ENCODE data around the gene HSD17B1. TPM values are rescaled to one million over a fixed set of nuclear protein-coding genes. Genes with fewer than 3 reads are reported as not detected.
"Not testable (repeated sequence)": the region's sequence is repeated elsewhere in the genome, so short reads cannot be mapped to it uniquely, and the experiment has no call there.

HSD17B1 gene, protein sequence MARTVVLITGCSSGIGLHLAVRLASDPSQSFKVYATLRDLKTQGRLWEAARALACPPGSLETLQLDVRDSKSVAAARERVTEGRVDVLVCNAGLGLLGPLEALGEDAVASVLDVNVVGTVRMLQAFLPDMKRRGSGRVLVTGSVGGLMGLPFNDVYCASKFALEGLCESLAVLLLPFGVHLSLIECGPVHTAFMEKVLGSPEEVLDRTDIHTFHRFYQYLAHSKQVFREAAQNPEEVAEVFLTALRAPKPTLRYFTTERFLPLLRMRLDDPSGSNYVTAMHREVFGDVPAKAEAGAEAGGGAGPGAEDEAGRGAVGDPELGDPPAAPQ
- total RNA-seq: 1 to 10 TPM in 1 of 2 donors, under 1 TPM in 1; 0.90 to 1.2 TPM
- 0.35 to 0.68 reads per million in 2 donors for total RNA-seq

- H3K9me3 ChIP-seq (ENCODE audit: control insufficient read depth, low read length, poor library complexity, severe bottlenecking); H3K36me3 Mint-ChIP-seq (ENCODE audit: low read depth); H3K27me3 Mint-ChIP-seq; DNase-seq; ATAC-seq: not testable (repeated sequence)
- Mint-ChIP-seq H3K4me3 (peak within 1 kb of the TSS; percentile 93), H3K27ac (peak within 1 kb of the TSS; percentile 89), H3K4me1 (peaks cover 22% of the 10 kb centered on the region)
Observed at GRCh38 chr17:42552736-42553135, at the start of gene HSD17B1. Gene HSD17B1, plus strand, starts transcription at chr17:42552923. Its CDS starts 11 bp downstream, at chr17:42552934.

DNA sequence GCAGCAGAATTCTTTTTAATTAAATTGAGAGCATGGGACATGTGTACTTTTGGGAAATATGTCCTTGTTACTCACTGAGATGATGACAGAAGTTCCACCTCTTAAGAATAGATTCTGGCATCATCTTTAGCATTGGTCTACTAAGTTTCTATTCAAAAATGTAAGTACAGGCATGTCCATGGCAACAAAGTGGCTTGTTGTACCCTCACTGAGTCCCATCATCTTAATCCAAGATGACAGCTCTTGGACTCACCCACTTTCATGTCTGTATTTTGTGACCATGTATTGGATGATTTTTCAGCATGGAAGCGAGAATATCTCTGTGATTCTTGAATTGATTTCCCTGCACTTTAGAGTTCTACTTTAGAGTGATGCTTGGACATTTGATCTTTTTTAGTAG is 49.8 kb upstream of the HSD17B1 start:
- peaks cover 8% of the 10 kb centered on the region for H3K36me3 Mint-ChIP-seq (ENCODE audit: low read depth)
- DNase-seq (no peak), ATAC-seq (no peak)
- H3K9me3 ChIP-seq (ENCODE audit: control insufficient read depth, low read length, poor library complexity, severe bottlenecking): no peaks in the 10 kb centered on the region
- H3K27ac Mint-ChIP-seq: no peak overlapping the region
- H3K4me3 Mint-ChIP-seq: no peak overlapping the region
- H3K27me3 Mint-ChIP-seq: no peaks in the 10 kb centered on the region
- peaks cover 2% of the 10 kb centered on the region for H3K4me1 Mint-ChIP-seq

DNA sequence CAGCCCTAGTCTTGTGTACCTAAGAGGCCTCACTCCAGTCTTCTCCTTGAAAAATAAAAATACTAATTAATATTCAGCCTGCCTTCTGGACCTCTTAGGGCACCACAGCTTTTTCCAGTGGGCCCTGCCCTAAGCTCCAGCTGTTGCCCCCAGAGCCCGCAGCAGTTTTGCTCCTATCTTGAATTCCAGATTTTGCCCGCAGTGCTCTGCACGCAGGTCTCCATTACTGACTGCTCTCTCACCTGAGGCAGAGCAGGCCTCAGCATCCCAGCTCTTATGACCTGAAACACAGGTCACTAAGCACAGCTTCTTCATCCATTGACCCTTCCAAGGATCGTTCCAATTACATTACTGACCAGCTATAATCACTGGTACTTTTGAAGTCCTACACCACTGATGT is 45.1 kb upstream of the HSD17B1 start:
- Mint-ChIP-seq H3K27ac (no peak overlapping the region), H3K27me3 (peaks cover 6% of the 10 kb centered on the region), H3K4me3 (no peak overlapping the region), H3K36me3 (ENCODE audit: low read depth) (peaks cover 20% of the 10 kb centered on the region), H3K4me1 (peaks cover 12% of the 10 kb centered on the region)
- H3K9me3 ChIP-seq (ENCODE audit: control insufficient read depth, low read length, poor library complexity, severe bottlenecking): no peaks in the 10 kb centered on the region
- no peak for ATAC-seq
- no peak for DNase-seq

DNA sequence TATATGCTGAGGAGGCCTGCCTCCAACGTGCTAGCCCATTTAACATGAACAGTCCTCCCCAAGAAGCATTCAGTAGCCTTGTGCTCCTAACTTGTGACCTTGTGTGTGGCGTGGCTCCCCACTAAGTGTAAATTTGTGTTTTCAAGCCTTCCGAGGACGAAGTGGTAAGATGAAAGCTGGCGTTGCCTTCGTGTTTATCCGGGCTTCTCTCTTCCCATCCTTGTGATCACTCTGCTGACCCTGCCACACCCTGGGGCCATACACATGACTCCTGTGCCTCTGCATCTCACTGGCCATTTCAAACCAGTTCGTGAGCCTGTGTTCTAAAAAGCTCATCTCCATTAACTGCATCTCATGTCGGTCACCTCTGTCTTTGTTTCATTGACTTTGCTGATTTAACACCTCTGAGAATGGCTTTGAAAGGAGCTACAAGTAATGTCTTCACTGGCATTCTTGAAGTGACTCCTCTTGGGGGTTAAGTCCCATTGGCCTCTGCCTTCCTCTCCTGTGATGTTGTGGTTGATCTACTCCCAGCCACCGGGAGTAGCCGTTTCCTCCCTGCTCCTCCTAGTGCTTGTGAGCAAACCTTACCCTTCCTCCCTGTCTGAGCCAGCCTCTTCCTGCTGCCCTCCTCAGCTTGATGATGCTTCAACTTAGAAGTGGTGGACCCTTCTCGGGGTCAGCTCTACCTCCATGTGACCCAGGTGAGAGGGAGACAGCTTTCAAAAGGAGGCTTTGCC is 44.1 kb upstream of the HSD17B1 start:
- Mint-ChIP-seq H3K4me1 (peaks cover 12% of the 10 kb centered on the region), H3K36me3 (ENCODE audit: low read depth) (peaks cover 19% of the 10 kb centered on the region), H3K4me3 (no peak overlapping the region), H3K27me3 (peaks cover 6% of the 10 kb centered on the region), H3K27ac (peak overlapping the region; percentile 49)
- DNase-seq: no peak
- no peaks in the 10 kb centered on the region for H3K9me3 ChIP-seq (ENCODE audit: control insufficient read depth, low read length, poor library complexity, severe bottlenecking)
- ATAC-seq: no peak

DNA sequence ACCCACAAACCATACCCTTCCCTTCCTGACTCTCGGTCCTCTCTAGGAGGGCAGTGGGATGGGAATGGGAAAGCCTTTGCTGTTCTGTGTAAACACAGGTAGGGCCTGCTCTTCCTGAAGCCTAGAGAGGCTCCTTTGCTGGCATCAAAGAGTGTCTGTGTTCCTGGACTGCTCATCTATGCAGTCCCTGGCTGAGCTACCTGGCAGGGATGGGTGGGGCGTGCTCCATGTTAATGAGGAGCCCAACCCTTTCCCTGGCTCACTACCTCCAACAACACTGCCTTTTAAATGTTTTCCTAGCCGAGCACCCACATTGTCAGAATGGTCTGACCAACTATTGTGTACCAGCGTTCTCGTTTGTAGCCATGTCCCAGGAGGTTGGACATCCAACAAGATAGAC is 43.3 kb upstream of the HSD17B1 start:
- H3K27me3 Mint-ChIP-seq: peaks cover 6% of the 10 kb centered on the region
- H3K27ac Mint-ChIP-seq: peak overlapping the region; percentile 49
- no peak for ATAC-seq
- no peak for DNase-seq
- H3K4me1 Mint-ChIP-seq: peaks cover 12% of the 10 kb centered on the region
- peaks cover 15% of the 10 kb centered on the region for H3K36me3 Mint-ChIP-seq (ENCODE audit: low read depth)
- no peak overlapping the region for H3K4me3 Mint-ChIP-seq
- no peaks in the 10 kb centered on the region for H3K9me3 ChIP-seq (ENCODE audit: control insufficient read depth, low read length, poor library complexity, severe bottlenecking)

DNA sequence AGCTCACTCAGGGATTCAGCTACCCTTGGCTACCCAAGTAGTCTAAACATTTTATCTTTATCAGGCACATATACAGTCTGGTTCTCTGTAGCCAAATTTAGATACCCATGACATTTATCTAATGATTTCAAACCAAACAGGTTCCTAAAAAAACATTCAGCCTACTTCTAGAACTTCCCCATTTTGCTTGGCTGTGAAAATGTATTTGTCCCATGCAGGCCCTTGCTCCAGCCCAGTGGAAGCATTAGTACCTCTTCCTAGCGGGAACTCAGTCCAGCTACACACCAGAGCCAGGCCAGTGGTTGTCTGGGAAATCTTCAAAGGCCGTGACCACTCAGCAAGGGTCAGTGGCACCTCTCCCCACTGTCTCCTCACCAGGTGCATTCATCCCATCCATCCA is 42.9 kb upstream of the HSD17B1 start:
- H3K36me3 Mint-ChIP-seq (ENCODE audit: low read depth): peaks cover 15% of the 10 kb centered on the region
- no peak overlapping the region for H3K4me3 Mint-ChIP-seq
- peaks cover 6% of the 10 kb centered on the region for H3K27me3 Mint-ChIP-seq
- ATAC-seq: no peak
- H3K4me1 Mint-ChIP-seq: peaks cover 12% of the 10 kb centered on the region
- H3K9me3 ChIP-seq (ENCODE audit: control insufficient read depth, low read length, poor library complexity, severe bottlenecking): no peaks in the 10 kb centered on the region
- H3K27ac Mint-ChIP-seq: no peak overlapping the region
- no peak for DNase-seq

DNA sequence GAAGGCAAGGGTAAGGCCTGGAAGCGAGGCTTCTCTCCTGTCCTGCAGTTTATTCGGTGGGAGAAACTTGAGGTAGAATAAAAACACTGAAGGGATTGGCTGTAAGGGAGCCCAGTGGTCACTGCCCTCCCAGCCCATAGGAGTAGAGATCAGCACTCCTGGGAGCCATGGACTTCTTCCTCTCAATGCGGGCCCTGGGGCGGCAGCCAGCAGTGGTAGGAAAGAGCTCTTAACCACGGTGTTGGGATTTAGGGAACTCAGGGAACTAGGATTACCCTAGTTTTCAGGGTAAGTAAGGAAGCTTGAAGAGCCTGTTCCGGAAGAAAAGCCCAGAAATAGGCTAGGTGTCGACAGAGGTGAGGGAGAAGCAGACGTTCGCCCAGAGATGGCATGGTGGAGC is 40.5 kb upstream of the HSD17B1 start:
- Mint-ChIP-seq H3K36me3 (ENCODE audit: low read depth) (peaks cover 15% of the 10 kb centered on the region), H3K4me1 (peaks cover 12% of the 10 kb centered on the region), H3K27me3 (peaks cover 6% of the 10 kb centered on the region), H3K4me3 (no peak overlapping the region), H3K27ac (no peak overlapping the region)
- ATAC-seq: no peak
- DNase-seq: no peak
- H3K9me3 ChIP-seq (ENCODE audit: control insufficient read depth, low read length, poor library complexity, severe bottlenecking): no peaks in the 10 kb centered on the region

DNA sequence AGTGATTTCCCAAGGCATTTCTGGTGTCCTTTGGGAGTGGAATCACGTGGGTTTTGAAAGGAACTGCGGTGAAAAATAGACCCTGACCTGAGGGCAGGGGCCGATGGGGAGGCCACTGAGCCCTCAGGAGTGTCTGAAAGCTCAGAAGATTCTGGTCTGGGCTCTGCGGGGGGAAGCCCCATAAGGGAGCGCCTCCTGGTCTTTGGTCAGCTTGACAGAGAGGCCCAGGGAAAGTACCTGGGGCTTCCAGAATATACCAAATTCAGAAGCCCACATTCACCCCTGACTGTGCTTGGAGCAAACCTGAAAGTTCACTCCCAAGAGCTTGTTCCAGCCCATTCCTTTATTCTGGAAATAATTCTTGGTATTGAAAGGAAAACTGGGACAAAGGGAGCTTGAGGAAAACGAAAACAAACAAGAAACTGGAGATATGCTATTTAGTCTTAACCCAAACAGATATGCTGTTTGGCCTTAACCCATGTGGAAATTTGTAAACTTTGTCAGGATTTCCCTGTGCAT is 39.9 kb upstream of the HSD17B1 start:
- Mint-ChIP-seq H3K27ac (no peak overlapping the region), H3K27me3 (peaks cover 6% of the 10 kb centered on the region), H3K4me3 (no peak overlapping the region), H3K4me1 (peaks cover 16% of the 10 kb centered on the region), H3K36me3 (ENCODE audit: low read depth) (peaks cover 14% of the 10 kb centered on the region)
- ATAC-seq: no peak
- H3K9me3 ChIP-seq (ENCODE audit: control insufficient read depth, low read length, poor library complexity, severe bottlenecking): no peaks in the 10 kb centered on the region
- DNase-seq: no peak

DNA sequence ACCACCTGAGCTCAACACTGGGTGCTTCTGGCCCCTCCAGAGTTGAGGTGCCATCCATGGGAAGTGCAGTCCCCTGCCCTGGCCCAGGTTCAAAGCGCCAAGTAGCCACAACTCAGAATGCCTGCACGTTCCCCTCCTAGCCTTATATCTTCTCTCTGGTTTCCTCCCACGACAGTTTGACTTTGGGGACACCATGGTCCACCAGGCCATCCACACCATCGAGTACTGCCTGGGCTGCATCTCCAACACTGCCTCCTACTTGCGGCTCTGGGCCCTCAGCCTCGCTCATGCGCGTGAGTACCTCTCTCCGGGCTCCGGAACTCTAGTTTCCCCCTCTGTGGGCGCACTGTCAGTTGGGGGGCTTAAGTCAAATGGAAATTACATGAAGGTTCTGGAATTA is 39.0 kb upstream of the HSD17B1 start:
- no peak for ATAC-seq
- H3K27ac Mint-ChIP-seq: no peak overlapping the region
- DNase-seq: no peak
- H3K9me3 ChIP-seq (ENCODE audit: control insufficient read depth, low read length, poor library complexity, severe bottlenecking): no peaks in the 10 kb centered on the region
- peaks cover 7% of the 10 kb centered on the region for H3K36me3 Mint-ChIP-seq (ENCODE audit: low read depth)
- H3K27me3 Mint-ChIP-seq: peaks cover 6% of the 10 kb centered on the region
- no peak overlapping the region for H3K4me3 Mint-ChIP-seq
- H3K4me1 Mint-ChIP-seq: peaks cover 11% of the 10 kb centered on the region

DNA sequence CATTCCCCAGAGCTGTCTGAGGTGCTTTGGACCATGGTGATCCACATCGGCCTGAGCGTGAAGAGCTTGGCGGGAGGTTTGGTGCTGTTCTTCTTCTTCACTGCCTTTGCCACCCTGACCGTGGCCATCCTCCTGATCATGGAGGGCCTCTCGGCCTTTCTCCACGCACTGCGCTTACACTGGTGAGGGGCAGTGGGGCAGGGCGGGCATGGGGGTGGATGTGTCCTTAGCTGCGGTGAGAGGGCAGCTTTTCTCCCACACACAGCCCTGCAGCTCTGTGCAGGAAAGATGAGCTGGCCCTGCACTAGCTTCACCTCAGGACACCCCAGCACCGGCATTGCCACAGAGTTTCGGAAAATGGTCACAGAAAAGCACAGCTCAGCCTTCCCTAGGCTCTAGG is 38.4 kb upstream of the HSD17B1 start:
- no peak for DNase-seq
- no peak overlapping the region for H3K27ac Mint-ChIP-seq
- ATAC-seq: no peak
- H3K36me3 Mint-ChIP-seq (ENCODE audit: low read depth): peaks cover 5% of the 10 kb centered on the region
- peaks cover 6% of the 10 kb centered on the region for H3K27me3 Mint-ChIP-seq
- H3K9me3 ChIP-seq (ENCODE audit: control insufficient read depth, low read length, poor library complexity, severe bottlenecking): no peaks in the 10 kb centered on the region
- no peak overlapping the region for H3K4me3 Mint-ChIP-seq
- H3K4me1 Mint-ChIP-seq: peaks cover 8% of the 10 kb centered on the region

DNA sequence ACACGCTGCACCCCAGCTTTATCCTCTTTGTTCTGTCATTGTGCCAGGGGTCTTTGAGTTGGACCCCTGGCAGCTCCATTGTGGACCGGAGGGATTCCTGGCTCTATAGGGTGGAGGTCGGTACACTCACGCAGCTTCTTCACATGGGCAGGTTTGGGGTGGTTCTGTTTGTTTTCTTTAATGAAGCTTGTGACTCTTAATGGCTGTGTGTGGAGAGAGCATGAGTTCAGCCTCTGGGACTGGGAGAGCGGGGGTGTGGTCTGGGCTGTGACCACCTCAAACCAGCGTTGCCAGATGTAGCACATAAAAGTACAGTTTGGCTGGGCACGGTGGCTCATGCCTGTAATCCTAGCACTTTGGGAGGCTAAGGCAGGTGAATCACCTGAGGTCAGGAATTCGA is 37.9 kb upstream of the HSD17B1 start:
- ATAC-seq (no peak), DNase-seq (no peak)
- H3K4me3 Mint-ChIP-seq: no peak overlapping the region
- H3K27me3 Mint-ChIP-seq: peaks cover 6% of the 10 kb centered on the region
- H3K27ac Mint-ChIP-seq: no peak overlapping the region
- peaks cover 8% of the 10 kb centered on the region for H3K4me1 Mint-ChIP-seq
- peaks cover 5% of the 10 kb centered on the region for H3K36me3 Mint-ChIP-seq (ENCODE audit: low read depth)
- no peaks in the 10 kb centered on the region for H3K9me3 ChIP-seq (ENCODE audit: control insufficient read depth, low read length, poor library complexity, severe bottlenecking)

DNA sequence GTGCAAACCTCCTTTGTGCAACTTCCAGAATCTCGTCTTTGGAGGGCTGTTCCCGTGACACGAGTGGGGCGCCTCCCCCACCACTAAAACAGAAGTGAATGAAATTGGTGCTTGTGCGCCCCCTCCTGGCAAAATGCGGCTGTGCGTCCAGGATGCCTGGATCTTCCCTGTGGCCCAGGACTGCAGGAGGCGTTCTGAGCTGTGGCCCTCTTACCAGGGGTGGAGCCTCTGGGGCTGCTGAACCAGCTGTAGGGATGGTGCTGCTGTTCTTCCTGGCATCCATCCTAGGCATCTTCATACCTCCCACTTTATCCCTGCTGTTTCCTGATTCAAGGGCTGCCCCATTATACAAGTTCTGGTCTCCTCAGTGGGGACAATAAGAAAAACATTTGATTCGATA is 35.2 kb upstream of the HSD17B1 start:
- no peaks in the 10 kb centered on the region for H3K9me3 ChIP-seq (ENCODE audit: control insufficient read depth, low read length, poor library complexity, severe bottlenecking)
- ATAC-seq (peak; percentile 90), DNase-seq (peak; percentile 65 to 84 (median 70))
- Mint-ChIP-seq H3K4me1 (peaks cover 4% of the 10 kb centered on the region), H3K27ac (no peak overlapping the region), H3K4me3 (no peak overlapping the region), H3K36me3 (ENCODE audit: low read depth) (peaks cover 3% of the 10 kb centered on the region), H3K27me3 (no peaks in the 10 kb centered on the region)

DNA sequence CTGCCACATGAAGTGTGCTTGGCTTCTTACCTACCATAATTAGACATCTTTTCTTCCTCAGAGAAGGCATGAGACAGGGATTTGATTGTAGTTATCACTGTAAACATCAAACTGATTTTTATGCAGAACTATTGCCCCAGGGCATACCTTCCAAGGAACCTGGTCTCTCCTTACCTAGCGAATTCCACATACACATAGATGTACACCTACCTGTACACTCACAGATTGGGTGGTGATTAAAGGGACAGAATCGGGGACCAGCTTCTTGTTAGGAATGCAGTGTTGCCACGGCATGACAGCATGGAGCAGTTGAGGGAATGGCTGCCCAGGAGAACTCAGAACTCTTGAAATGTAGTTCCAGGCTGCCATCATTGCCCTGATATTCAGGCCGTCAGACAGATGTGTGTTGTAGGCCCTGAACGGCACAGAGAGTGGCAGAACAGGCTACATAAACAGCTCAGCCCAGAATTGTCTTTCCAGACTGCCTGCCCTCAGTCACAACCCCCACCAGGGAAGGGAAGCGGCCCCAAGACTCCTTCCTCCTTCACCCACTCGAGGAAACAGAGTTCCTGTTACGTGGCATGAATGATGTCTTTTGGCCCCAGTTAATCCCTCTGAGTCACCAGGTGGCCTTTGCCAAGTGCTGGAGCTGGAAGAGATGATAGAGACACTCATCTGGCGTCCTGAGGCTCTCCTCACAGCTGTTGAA is 34.5 kb upstream of the HSD17B1 start:
- H3K9me3 ChIP-seq (ENCODE audit: control insufficient read depth, low read length, poor library complexity, severe bottlenecking): no peaks in the 10 kb centered on the region
- ATAC-seq: no peak
- Mint-ChIP-seq H3K27me3 (no peaks in the 10 kb centered on the region), H3K4me3 (no peak overlapping the region), H3K36me3 (ENCODE audit: low read depth) (peaks cover 3% of the 10 kb centered on the region), H3K4me1 (peaks cover 4% of the 10 kb centered on the region), H3K27ac (no peak overlapping the region)
- no peak for DNase-seq
